Measurements from ENCODE around the gene EFCC1. TPM values are rescaled to one million over a fixed set of nuclear protein-coding genes. Genes with fewer than 3 reads are reported as not detected.

Gene EFCC1
- total RNA-seq, 1 donor from 2014 or later, result 15.9 TPM

- Mint-ChIP-seq H3K9me3 (ENCODE audit: unreplicated experiment) (no peaks in the 10 kb centered on the region), H3K4me1 (ENCODE audit: unreplicated experiment) (peaks cover 54% of the 10 kb centered on the region), H3K4me3 (ENCODE audit: unreplicated experiment) (no peak overlapping the region), H3K27me3 (ENCODE audit: unreplicated experiment) (peaks cover 6% of the 10 kb centered on the region), H3K27ac (ENCODE audit: unreplicated experiment) (no peak overlapping the region), H3K36me3 (ENCODE audit: low read depth, unreplicated experiment) (peaks cover 29% of the 10 kb centered on the region)
- TF ChIP-seq CTCF (IDR thresholded peaks at IDR 0.05; ENCODE audit: unreplicated experiment), result no peak
- no peak for DNase-seq (ENCODE audit: low spot score)
Observed at GRCh38 chr3:129019266-129019665, 18.2 kb downstream of the EFCC1 start.

GRCh38 chr3:129020691-129021090 is 19.6 kb downstream of the EFCC1 start:
- H3K27ac Mint-ChIP-seq (ENCODE audit: unreplicated experiment), result no peak overlapping the region
- H3K4me1 Mint-ChIP-seq (ENCODE audit: unreplicated experiment), result peaks cover 50% of the 10 kb centered on the region
- H3K4me3 Mint-ChIP-seq (ENCODE audit: unreplicated experiment), result no peak overlapping the region
- H3K36me3 Mint-ChIP-seq (ENCODE audit: low read depth, unreplicated experiment), result peaks cover 32% of the 10 kb centered on the region
- H3K9me3 Mint-ChIP-seq (ENCODE audit: unreplicated experiment), result no peaks in the 10 kb centered on the region
- peaks cover 8% of the 10 kb centered on the region for H3K27me3 Mint-ChIP-seq (ENCODE audit: unreplicated experiment)
- TF ChIP-seq CTCF (IDR thresholded peaks at IDR 0.05; ENCODE audit: unreplicated experiment), result no peak
- DNase-seq (ENCODE audit: low spot score), result no peak

- Mint-ChIP-seq H3K36me3 (ENCODE audit: low read depth, unreplicated experiment) (peaks cover 35% of the 10 kb centered on the region), H3K4me1 (ENCODE audit: unreplicated experiment) (peaks cover 50% of the 10 kb centered on the region), H3K27ac (ENCODE audit: unreplicated experiment) (no peak overlapping the region), H3K4me3 (ENCODE audit: unreplicated experiment) (no peak overlapping the region), H3K27me3 (ENCODE audit: unreplicated experiment) (peaks cover 8% of the 10 kb centered on the region), H3K9me3 (ENCODE audit: unreplicated experiment) (no peaks in the 10 kb centered on the region)
- no peak for TF ChIP-seq CTCF (IDR thresholded peaks at IDR 0.05; ENCODE audit: unreplicated experiment)
- no peak for DNase-seq (ENCODE audit: low spot score)
Observed at GRCh38 chr3:129021140-129021551, 20.0 kb downstream of the EFCC1 start.

GRCh38 chr3:129022114-129023007 is 21.3 kb downstream of the EFCC1 start:
- H3K27me3 Mint-ChIP-seq (ENCODE audit: unreplicated experiment), result peaks cover 8% of the 10 kb centered on the region
- H3K4me3 Mint-ChIP-seq (ENCODE audit: unreplicated experiment), result peak overlapping the region; percentile 62
- H3K4me1 Mint-ChIP-seq (ENCODE audit: unreplicated experiment), result peaks cover 45% of the 10 kb centered on the region
- peaks cover 38% of the 10 kb centered on the region for H3K36me3 Mint-ChIP-seq (ENCODE audit: low read depth, unreplicated experiment)
- no peak overlapping the region for H3K27ac Mint-ChIP-seq (ENCODE audit: unreplicated experiment)
- DNase-seq (ENCODE audit: low spot score), result no peak
- TF ChIP-seq CTCF (IDR thresholded peaks at IDR 0.05; ENCODE audit: unreplicated experiment), result no peak
- H3K9me3 Mint-ChIP-seq (ENCODE audit: unreplicated experiment), result no peaks in the 10 kb centered on the region

GRCh38 chr3:129023008-129023358 is 21.9 kb downstream of the EFCC1 start:
- TF ChIP-seq CTCF (IDR thresholded peaks at IDR 0.05; ENCODE audit: unreplicated experiment), result no peak
- Mint-ChIP-seq H3K36me3 (ENCODE audit: low read depth, unreplicated experiment) (peaks cover 35% of the 10 kb centered on the region), H3K27me3 (ENCODE audit: unreplicated experiment) (peaks cover 8% of the 10 kb centered on the region), H3K4me3 (ENCODE audit: unreplicated experiment) (no peak overlapping the region), H3K27ac (ENCODE audit: unreplicated experiment) (no peak overlapping the region), H3K4me1 (ENCODE audit: unreplicated experiment) (peaks cover 39% of the 10 kb centered on the region), H3K9me3 (ENCODE audit: unreplicated experiment) (no peaks in the 10 kb centered on the region)
- DNase-seq (ENCODE audit: low spot score), result no peak
